MCF 10A (cell line): ENCODE data around the gene CHD5. TPM values are rescaled to one million over a fixed set of nuclear protein-coding genes. Genes with fewer than 3 reads are reported as not detected.

ENCODE experiments used
- BruUV-seq: library from RNA; stranded (reverse); fragments of 400-500 nt; replicated peaks from 2 replicates; lab custom pipeline; 2021; lab: Mats Ljungman, UMichigan
- CTCF ChIA-PET: fragments of 300-600 bp; sonication (Branson Sonifier 250); formaldehyde crosslinking; extraction: SDS; loops from one replicate; lab custom pipeline; 2021; ENCODE audit warnings: antibody characterized with exemption, inconsistent platforms; lab: Yijun Ruan, JAX
- POLR2A ChIA-PET: fragments of 300-600, 350-650 bp; sonication (Branson Sonifier 250); formaldehyde crosslinking; extraction: SDS; loops from one replicate; lab custom pipeline; 2020; ENCODE audit warnings: antibody characterized with exemption, inconsistent platforms; lab: Yijun Ruan, JAX
- DNase-seq: peaks from one replicate; pipeline ENCODE4 v3.0.0-alpha.2; 2018; ENCODE audit not compliant: unreplicated experiment
- H3K27ac Mint-ChIP-seq: one replicate; pipeline ENCODE4 v1.8.0; 2022; ENCODE audit warnings: mild to moderate bottlenecking, low read depth, mixed read lengths; ENCODE audit not compliant: unreplicated experiment
- H3K27me3 Mint-ChIP-seq: one replicate; pipeline ENCODE4 v1.8.0; 2022; ENCODE audit warnings: mixed read lengths; ENCODE audit not compliant: insufficient read depth, unreplicated experiment
- H3K36me3 Mint-ChIP-seq: one replicate; pipeline ENCODE4 v1.8.0; 2022; ENCODE audit warnings: mild to moderate bottlenecking, moderate library complexity, mixed read lengths; ENCODE audit not compliant: insufficient read depth, unreplicated experiment
- H3K4me1 Mint-ChIP-seq: one replicate; pipeline ENCODE4 v1.8.0; 2022; ENCODE audit warnings: mixed read lengths; ENCODE audit not compliant: insufficient read depth, unreplicated experiment
- H3K4me3 Mint-ChIP-seq: one replicate; pipeline ENCODE4 v1.8.0; 2022; ENCODE audit warnings: mild to moderate bottlenecking, moderate library complexity, mixed read lengths; ENCODE audit not compliant: unreplicated experiment
- H3K9me3 Mint-ChIP-seq: one replicate; pipeline ENCODE4 v1.8.0; 2022; ENCODE audit warnings: mixed read lengths; ENCODE audit not compliant: unreplicated experiment
- intact Hi-C: fragments of 100-400 bp; cut with micrococcal nuclease; formaldehyde crosslinking; loops from 2 replicates; pipeline ENCODE4 v1.14.1; 2022
- total RNA-seq: library from RNA; stranded (reverse); gene quantifications from 2 replicates; pipeline ENCODE4 v1.2.3, GENCODE V29; 2022
- TF ChIP-seq, protein P1 (sequence below): fragments of 200-600 bp; IDR thresholded peaks from one replicate; pipeline ENCODE4 v1.8.0; 2022; ENCODE audit warnings: antibody characterized with exemption, mild to moderate bottlenecking; ENCODE audit not compliant: unreplicated experiment

Gene CHD5
- total RNA-seq, 1 experiment from 2014 or later, result 0.07 TPM

DNA sequence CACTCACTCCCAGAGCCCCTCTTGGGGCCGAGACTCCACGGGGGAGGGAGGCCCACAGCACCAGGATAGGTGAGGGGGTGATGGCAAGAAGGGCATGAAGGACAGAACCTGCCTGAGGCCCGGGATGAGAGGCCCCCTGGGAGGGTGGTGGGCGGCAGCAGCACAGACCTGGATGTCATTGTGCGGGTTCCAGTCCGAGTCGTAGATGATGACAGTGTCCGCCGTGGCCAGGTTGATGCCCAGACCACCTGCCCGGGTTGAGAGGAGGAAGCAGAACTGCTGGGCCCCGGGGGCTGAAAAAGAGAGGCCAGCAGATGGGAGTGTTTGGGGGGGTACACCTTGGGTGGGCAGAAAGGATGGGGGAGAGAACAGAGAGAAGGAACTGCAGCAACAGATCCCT lies 50.1 kb downstream of the CHD5 start:
- no peaks in the 10 kb centered on the region for H3K27me3 Mint-ChIP-seq
- H3K27ac Mint-ChIP-seq, result no peak overlapping the region
- no TSS peak for BruUV-seq
- H3K4me1 Mint-ChIP-seq, result no peaks in the 10 kb centered on the region
- ChIA-PET POLR2A (interaction anchor here (0.7 kb wide), 1 partner anchor 115 kb away, joined by 4 read pairs; no protein-coding TSS in a partner anchor), CTCF (no interaction called here)
- TF ChIP-seq, protein P1, sequence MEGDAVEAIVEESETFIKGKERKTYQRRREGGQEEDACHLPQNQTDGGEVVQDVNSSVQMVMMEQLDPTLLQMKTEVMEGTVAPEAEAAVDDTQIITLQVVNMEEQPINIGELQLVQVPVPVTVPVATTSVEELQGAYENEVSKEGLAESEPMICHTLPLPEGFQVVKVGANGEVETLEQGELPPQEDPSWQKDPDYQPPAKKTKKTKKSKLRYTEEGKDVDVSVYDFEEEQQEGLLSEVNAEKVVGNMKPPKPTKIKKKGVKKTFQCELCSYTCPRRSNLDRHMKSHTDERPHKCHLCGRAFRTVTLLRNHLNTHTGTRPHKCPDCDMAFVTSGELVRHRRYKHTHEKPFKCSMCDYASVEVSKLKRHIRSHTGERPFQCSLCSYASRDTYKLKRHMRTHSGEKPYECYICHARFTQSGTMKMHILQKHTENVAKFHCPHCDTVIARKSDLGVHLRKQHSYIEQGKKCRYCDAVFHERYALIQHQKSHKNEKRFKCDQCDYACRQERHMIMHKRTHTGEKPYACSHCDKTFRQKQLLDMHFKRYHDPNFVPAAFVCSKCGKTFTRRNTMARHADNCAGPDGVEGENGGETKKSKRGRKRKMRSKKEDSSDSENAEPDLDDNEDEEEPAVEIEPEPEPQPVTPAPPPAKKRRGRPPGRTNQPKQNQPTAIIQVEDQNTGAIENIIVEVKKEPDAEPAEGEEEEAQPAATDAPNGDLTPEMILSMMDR, result no peak
- no peak for DNase-seq
- no peaks in the 10 kb centered on the region for H3K36me3 Mint-ChIP-seq
- intact Hi-C loops, result no loop called here
- peaks cover 13% of the 10 kb centered on the region for H3K9me3 Mint-ChIP-seq
- H3K4me3 Mint-ChIP-seq, result no peak overlapping the region

DNA sequence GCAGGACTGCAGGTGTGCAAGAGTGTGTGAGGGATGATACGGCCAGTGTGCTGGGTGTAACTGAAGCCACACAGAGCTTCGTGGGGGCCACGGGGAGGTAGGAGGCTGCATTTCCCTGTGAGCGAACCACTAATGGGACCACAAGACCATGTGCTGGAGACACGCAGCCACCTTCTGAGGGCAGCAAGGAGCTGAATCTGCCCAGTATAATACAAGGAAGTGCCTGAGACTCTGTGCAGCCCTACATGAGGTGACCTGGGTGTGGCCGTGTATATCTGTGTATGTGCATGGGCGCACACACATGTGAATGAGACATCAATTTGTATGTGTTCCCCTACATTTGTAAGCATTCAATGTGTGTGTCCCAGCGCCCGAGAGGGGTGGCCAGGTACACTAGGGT lies 50.8 kb downstream of the CHD5 start:
- Mint-ChIP-seq H3K4me3 (no peak overlapping the region), H3K9me3 (peaks cover 13% of the 10 kb centered on the region), H3K4me1 (no peaks in the 10 kb centered on the region), H3K27ac (no peak overlapping the region), H3K27me3 (no peaks in the 10 kb centered on the region), H3K36me3 (no peaks in the 10 kb centered on the region)
- ChIA-PET CTCF (interaction anchor here (1.2 kb wide), 1 partner anchor 18 kb away, joined by 4 read pairs; no protein-coding TSS in a partner anchor), POLR2A (interaction anchor here (0.6 kb wide), 1 partner anchor 69 kb away, joined by 3 read pairs; no protein-coding TSS in a partner anchor)
- no peak for DNase-seq
- TF ChIP-seq, protein P1, result no peak
- intact Hi-C loops, result no loop called here
- BruUV-seq, result no TSS peak

DNA sequence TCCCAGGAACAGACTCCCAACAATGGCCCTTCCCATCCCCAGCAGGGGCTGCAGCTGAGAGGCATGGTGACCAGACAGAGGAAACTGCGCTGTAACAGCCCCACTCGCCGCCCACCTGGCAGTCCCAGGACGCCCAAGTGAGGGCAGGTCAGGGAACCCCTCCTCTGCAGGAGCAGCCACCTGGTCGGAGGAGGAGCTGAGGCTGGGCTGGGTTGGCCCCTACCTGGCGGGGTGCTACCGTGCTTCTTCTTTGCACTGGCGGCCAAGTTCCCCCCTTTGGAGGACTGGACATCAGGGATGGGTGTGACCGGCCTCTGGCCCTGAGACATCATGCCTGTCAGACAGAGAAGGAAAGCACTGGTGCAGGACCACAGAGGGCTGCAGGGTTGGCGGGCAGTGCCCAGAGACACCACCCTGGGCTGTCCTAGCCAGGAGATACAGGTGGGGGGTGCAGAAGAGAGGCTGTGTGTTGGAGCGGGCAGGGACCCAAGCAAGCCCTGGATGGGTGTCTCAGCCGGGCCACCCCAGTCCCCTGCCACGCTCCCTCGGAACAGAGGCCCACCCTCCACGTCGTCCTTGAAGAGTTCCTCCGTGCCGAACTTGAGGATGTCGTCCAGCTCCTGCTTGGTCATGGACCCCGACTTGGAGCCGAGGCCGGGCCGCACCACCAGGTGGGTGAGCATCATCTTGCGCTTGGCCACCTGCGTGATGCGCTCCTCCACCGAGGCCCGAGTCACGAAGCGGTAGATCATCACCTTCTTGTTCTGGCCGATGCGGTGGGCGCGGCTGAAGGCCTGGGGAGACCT lies 51.6 kb downstream of the CHD5 start:
- intact Hi-C loops, result no loop called here
- TF ChIP-seq, protein P1, result no peak
- Mint-ChIP-seq H3K4me1 (no peaks in the 10 kb centered on the region), H3K4me3 (no peak overlapping the region), H3K9me3 (peaks cover 13% of the 10 kb centered on the region), H3K27ac (no peak overlapping the region), H3K27me3 (no peaks in the 10 kb centered on the region), H3K36me3 (no peaks in the 10 kb centered on the region)
- ChIA-PET CTCF (interaction anchor here (1.2 kb wide), 1 partner anchor 17 kb away, joined by 4 read pairs; no protein-coding TSS in a partner anchor), POLR2A (interaction anchor here (0.6 kb wide), 1 partner anchor 70 kb away, joined by 3 read pairs; no protein-coding TSS in a partner anchor)
- BruUV-seq, result no TSS peak
- DNase-seq, result no peak

DNA sequence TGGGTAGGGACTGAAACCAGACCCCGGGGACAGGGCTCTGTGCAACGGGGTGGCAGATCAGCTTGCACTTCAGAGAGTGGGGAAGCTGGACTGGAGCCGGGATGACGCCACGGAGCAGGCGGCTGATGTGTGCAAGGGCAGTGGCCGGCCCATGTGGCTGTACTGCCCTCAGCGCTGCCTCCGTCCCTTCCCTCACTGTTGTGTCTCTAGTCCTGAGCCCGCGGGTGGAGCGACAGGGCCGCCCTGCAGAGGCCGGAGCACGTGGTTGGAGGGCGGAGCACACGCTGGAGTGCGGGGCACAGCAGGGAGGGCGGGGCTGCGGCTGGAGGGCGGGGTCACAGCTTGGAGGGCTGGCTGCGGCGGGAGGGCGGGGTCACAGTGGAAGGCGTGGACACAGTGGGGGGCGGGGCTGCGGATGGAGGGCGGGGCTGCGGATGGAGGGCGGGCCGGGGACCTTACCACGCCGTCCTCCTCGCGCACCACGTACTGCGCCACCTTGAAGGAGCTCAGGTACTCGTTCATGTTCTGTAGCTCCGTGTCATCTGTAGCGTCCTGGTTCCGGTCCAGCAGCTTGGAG lies 52.4 kb downstream of the CHD5 start:
- DNase-seq, result peak; percentile 73
- Mint-ChIP-seq H3K4me1 (no peaks in the 10 kb centered on the region), H3K27me3 (no peaks in the 10 kb centered on the region), H3K4me3 (no peak overlapping the region), H3K9me3 (peaks cover 10% of the 10 kb centered on the region), H3K27ac (no peak overlapping the region), H3K36me3 (no peaks in the 10 kb centered on the region)
- BruUV-seq, result no TSS peak
- ChIA-PET POLR2A (no interaction called here), CTCF (no interaction called here)
- intact Hi-C loops, result no loop called here
- TF ChIP-seq, protein P1, result no peak
